Tibial artery (tissue), 4 donors: ENCODE measurements around the gene UCN.

Experiments
- DNase-seq, 2 donors: peaks; one replicate each; pipeline ENCODE4 v3.0.0-alpha.2; 2019
- H3K27ac ChIP-seq, 2 donors: fragments of 200-600 bp; sonication (generic) in 1 of 2; 1 replicate in 1 of 2; 2 replicates in 1 of 2; pipeline ENCODE4 v1.5.1; 2018 to 2019; ENCODE audit warnings: mild to moderate bottlenecking in 1 of 2
- H3K27me3 ChIP-seq, 2 donors: fragments of 200-600 bp; sonication (generic) in 1 of 2; one replicate each; pipeline versions ENCODE4 v1.5.1 to v1.6.0; 2016 to 2019
- H3K36me3 ChIP-seq, 3 donors: fragments of 200-600 bp; sonication (generic) in 2 of 3; one replicate each; pipeline ENCODE4 v1.5.1; 2016 to 2019; ENCODE audit warnings: mild to moderate bottlenecking in 2 of 3
- H3K4me1 ChIP-seq, 4 donors: fragments of 200-600 bp; sonication (generic) in 2 of 4; 1 replicate in 3 of 4; 2 replicates in 1 of 4; pipeline ENCODE4 v1.5.1; 2016 to 2019
- H3K4me3 ChIP-seq, 2 donors: fragments of 200-600 bp; sonication (generic) in 1 of 2; 1 replicate in 1 of 2; 2 replicates in 1 of 2; pipeline ENCODE4 v1.5.1; 2018 to 2019; ENCODE audit warnings: mild to moderate bottlenecking in 2 of 2
- H3K9me3 ChIP-seq, 3 donors: fragments of 200-600 bp; sonication (generic) in 1 of 3; one replicate each; pipeline ENCODE4 v1.5.1; 2016 to 2019
- intact Hi-C: fragments of 100-400 bp; cut with DNase I; formaldehyde crosslinking; loops from one replicate; pipeline ENCODE4 v1.15.0; 2023; ENCODE audit warnings: low total_unique reads
- TF ChIP-seq, protein P1 (sequence below), 2 experiments: fragments of 200-600 bp in 1 of 2; fragments of 450-650 bp in 1 of 2; IDR thresholded peaks; one replicate each; pipeline ENCODE4 v1.5.1; 2017 to 2019; ENCODE audit warnings: antibody characterized with exemption in 2 of 2, mild to moderate bottlenecking in 1 of 2, moderate library complexity in 1 of 2

UCN gene

DNA sequence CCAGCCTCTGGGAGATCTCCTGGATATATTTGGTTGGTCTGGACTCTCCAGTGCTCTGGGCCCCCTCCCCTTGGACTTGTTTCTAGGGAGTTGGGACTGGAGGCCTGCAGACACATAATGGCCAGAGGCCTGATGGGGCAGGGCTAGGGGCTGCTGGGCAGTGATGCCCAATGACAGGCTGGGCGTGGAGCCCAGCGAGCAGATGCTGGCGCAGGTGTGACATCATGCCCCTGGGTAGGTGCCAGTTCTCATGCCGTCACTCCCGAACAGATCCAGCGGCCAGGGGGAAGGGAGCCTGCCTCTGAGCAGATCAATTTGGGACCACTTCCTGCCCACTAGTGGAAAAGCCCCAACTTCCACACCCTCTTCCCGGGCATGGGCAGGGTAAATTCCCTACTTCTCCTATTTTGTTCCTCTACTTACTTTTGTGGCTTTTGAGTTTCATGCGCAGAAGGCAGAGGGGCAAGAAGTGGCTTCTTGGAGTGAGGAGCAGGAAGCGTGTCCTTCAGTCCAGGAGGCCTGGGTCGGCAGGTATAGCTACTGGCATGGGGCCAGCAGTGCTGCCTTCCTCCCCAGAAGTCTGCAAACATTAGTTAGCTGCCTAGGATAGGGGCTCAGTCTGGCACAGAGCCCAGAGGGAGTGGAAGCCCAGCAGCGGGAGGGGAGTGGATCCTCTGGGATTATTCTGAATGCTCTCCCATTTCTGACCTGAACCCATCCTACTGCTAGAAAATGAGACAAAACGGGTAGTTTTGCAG lies 8.6 kb upstream of the UCN start:
- Histone ChIP-seq H3K27me3 (no peaks in the 10 kb centered on the region), H3K4me3 (no peak overlapping the region), H3K27ac (no peak overlapping the region), H3K9me3 (no peaks in the 10 kb centered on the region), H3K4me1 (peaks cover 0 to 11% (median 5%) of the 10 kb centered on the region in 4 donors), H3K36me3 (peaks cover 1 to 38% (median 14%) of the 10 kb centered on the region in 3 donors)
- TF ChIP-seq, protein P1, sequence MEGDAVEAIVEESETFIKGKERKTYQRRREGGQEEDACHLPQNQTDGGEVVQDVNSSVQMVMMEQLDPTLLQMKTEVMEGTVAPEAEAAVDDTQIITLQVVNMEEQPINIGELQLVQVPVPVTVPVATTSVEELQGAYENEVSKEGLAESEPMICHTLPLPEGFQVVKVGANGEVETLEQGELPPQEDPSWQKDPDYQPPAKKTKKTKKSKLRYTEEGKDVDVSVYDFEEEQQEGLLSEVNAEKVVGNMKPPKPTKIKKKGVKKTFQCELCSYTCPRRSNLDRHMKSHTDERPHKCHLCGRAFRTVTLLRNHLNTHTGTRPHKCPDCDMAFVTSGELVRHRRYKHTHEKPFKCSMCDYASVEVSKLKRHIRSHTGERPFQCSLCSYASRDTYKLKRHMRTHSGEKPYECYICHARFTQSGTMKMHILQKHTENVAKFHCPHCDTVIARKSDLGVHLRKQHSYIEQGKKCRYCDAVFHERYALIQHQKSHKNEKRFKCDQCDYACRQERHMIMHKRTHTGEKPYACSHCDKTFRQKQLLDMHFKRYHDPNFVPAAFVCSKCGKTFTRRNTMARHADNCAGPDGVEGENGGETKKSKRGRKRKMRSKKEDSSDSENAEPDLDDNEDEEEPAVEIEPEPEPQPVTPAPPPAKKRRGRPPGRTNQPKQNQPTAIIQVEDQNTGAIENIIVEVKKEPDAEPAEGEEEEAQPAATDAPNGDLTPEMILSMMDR (IDR thresholded peaks at IDR 0.05): no peak
- intact Hi-C loops: no loop called here
- no peak for DNase-seq

DNA sequence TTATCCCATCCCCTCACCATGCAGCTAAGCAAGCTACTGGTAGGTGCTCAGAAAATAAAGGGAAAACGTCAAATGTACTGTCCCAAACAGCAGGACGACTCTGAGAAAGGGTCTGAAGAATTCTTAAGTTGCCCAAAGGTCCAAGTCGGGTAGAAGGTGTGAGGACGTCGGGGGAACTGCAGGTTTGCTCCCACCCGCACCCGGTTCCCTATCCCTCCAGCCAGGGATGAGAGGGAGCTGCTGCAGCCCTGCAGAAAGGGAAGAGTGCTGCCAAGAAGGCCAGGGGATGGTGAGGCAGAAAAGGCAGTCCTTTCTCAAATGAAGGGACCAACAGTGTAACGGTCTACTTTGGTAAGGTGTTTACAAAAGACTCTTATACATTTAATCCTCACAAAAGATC lies 6.9 kb upstream of the UCN start:
- H3K9me3 ChIP-seq: no peaks in the 10 kb centered on the region
- no peak for DNase-seq
- H3K27ac ChIP-seq: no peak overlapping the region
- H3K4me3 ChIP-seq: no peak overlapping the region
- H3K36me3 ChIP-seq: peaks cover 10 to 55% (median 28%) of the 10 kb centered on the region in 3 donors
- TF ChIP-seq, protein P1 (IDR thresholded peaks at IDR 0.05): no peak
- intact Hi-C loops: no loop called here
- H3K27me3 ChIP-seq: no peaks in the 10 kb centered on the region
- H3K4me1 ChIP-seq: no peaks in the 10 kb centered on the region

DNA sequence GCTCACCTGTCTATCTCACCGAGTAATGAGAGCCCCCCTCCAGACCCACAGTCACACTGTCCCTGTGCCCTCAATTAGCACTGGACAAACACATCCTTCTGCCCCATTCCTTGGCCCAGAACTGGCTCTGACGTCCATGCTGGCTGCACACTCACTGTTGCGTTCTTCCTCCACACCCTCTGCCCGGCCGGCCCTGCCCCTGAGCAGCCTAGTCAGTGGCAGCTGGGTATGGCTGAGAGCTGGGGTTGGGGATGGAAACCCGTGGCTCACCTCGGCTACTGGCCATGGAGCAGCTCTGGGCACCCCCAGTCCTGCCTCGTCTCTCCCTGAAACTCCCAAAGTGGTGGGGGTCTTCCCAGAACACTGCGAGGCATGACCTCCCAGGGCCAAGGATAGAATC lies 6.5 kb upstream of the UCN start:
- H3K27ac ChIP-seq: no peak overlapping the region
- H3K4me1 ChIP-seq: no peaks in the 10 kb centered on the region
- H3K4me3 ChIP-seq: no peak overlapping the region
- TF ChIP-seq, protein P1 (IDR thresholded peaks at IDR 0.05): no peak
- H3K27me3 ChIP-seq: peaks cover 0 to 2% of the 10 kb centered on the region in 2 donors
- peaks cover 14 to 59% (median 32%) of the 10 kb centered on the region in 3 donors for H3K36me3 ChIP-seq
- DNase-seq: no peak
- no peaks in the 10 kb centered on the region for H3K9me3 ChIP-seq
- intact Hi-C loops: no loop called here

DNA sequence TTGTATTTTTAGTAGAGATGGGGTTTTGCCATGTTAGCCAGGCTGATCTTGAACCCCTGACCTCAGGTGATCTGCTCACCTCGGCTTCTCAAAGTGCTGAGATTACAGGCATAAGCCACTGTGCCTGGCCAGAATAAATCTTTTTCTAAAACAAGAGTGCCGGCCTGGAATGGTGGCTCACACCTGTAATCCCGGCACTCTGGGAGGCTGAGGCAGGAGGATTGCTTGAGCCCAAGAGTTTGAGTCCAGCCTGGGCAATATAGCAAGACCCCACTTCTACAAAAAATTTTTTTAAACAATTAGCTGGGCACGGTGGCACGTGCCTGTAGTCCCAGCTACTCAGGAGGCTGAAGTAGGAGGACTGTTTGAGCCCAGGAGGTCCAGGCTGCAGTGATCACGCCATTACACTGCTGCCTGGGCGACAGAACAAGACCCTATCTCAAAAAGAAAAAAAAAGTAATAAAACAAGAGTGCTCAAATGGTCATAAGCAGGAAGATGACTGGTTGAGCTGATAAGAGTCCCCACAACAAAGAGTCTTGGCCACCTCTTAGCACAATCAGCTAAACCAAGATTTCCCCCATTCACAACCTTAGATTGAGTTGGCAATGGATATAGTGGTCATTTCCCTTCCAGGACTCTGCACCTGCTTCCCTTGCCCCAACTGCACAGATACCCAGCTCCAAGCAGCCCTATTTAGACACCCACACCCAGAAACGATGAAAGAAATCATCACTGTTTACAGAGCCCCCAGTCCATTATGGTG lies 5.8 kb upstream of the UCN start:
- Histone ChIP-seq H3K4me1 (no peaks in the 10 kb centered on the region), H3K27me3 (peaks cover 0 to 8% of the 10 kb centered on the region in 2 donors), H3K27ac (no peak overlapping the region), H3K4me3 (no peak overlapping the region), H3K36me3 (peaks cover 19 to 66% (median 35%) of the 10 kb centered on the region in 3 donors), H3K9me3 (no peaks in the 10 kb centered on the region)
- TF ChIP-seq, protein P1 (IDR thresholded peaks at IDR 0.05): no peak
- intact Hi-C loops: no loop called here
- DNase-seq: no peak

DNA sequence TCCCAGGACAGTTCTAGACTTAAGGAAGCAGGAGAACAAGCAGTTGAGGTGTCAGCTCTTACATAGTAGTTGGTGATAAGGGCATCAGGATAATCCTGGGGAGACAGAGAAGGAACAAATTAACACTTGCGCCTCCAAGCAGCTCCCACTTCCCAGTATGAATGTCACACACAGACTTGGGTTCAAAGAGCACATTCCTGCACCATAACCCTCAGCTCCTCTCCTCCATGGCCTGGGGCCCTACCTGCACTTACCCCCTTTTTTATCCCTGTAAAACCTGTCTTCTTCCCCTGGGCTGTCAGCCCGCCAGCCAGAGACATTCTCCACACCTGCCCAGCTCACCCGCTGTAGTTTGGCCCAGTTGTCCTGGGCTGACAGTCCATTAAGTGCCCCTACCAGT lies 3.9 kb upstream of the UCN start:
- H3K4me1 ChIP-seq: peaks cover 0 to 16% (median 12%) of the 10 kb centered on the region in 4 donors
- TF ChIP-seq, protein P1 (IDR thresholded peaks at IDR 0.05): no peak
- intact Hi-C loops: no loop called here
- no peak overlapping the region for H3K27ac ChIP-seq
- H3K36me3 ChIP-seq: peaks cover 19 to 64% (median 35%) of the 10 kb centered on the region in 3 donors
- no peaks in the 10 kb centered on the region for H3K9me3 ChIP-seq
- no peak overlapping the region for H3K4me3 ChIP-seq
- peaks cover 5 to 27% of the 10 kb centered on the region in 2 donors for H3K27me3 ChIP-seq
- DNase-seq: no peak
